ENCODE measurements around the gene NLRP9. TPM values are rescaled to one million over a fixed set of nuclear protein-coding genes. Genes with fewer than 3 reads are reported as not detected.

The NLRP9 gene
- total and polyA plus RNA-seq, 2 of the 8 experiments (the other 6 are each of a cell fraction or from before 2014, with no cell fraction given), result not detected

GRCh38 chr19:55667511-55667910, 70.7 kb downstream of the NLRP9 start:
- Histone ChIP-seq H4K20me1 (replicated peaks in 1 of 2; ENCODE audit: control insufficient read depth in 1 of 2, insufficient read depth in 2 of 2, low read length in 2 of 2) (peaks cover 42 to 58% of the 10 kb centered on the region in 2 experiments), H2BK5ac (ENCODE audit: low read depth, low read length) (no peak overlapping the region), H3K9me3 (ENCODE audit: insufficient read depth in 2 of 2, low read depth in 1 of 2, low read length in 1 of 2) (no peaks in the 10 kb centered on the region), H3K9ac (replicated peaks in 1 of 4; ENCODE audit: extremely low read depth in 1 of 4, low read depth in 3 of 4, low read length in 3 of 4) (peak overlapping the region in 2 of 4 experiments; percentile 13 to 36; a peak in 1 of 7 replicates), H3K79me1 (ENCODE audit: low read depth, low read length) (peaks cover 15% of the 10 kb centered on the region), H2AFZ (ENCODE audit: low read length) (no peak overlapping the region), H3K4me3 (ENCODE audit: extremely low read depth in 1 of 4, insufficient read depth in 2 of 4, low read depth in 3 of 4, low read length in 4 of 4) (no peak overlapping the region), H2BK120ac (replicated peaks; ENCODE audit: low read depth, low read length) (no peak overlapping the region), H4K8ac (ENCODE audit: extremely low read depth, insufficient read depth, low read length) (no peak overlapping the region), H3K27ac (ENCODE audit: low read depth, low read length) (no peak overlapping the region), H3K4me1 (replicated peaks in 1 of 4; ENCODE audit: control insufficient read depth in 3 of 4, insufficient read depth in 4 of 4, low read length in 3 of 4) (peaks cover 0 to 5% (median 2%) of the 10 kb centered on the region in 4 experiments; a peak in 5 of 7 replicates), H3K56ac (replicated peaks; ENCODE audit: insufficient read length, low read depth, low read length) (no peak overlapping the region), H3K23ac (ENCODE audit: insufficient read length) (no peak overlapping the region), H4K5ac (ENCODE audit: insufficient read length, low read depth, low read length) (no peak overlapping the region), H3K4me2 (ENCODE audit: insufficient read depth in 1 of 2, low read depth in 2 of 2, low read length in 2 of 2) (no peak overlapping the region), H3K14ac (ENCODE audit: insufficient read length) (no peak overlapping the region), H3K79me2 (ENCODE audit: control insufficient read depth in 1 of 2, insufficient read depth in 2 of 2, low read length in 2 of 2) (peaks cover 7 to 72% of the 10 kb centered on the region in 2 experiments; a peak in 3 of 4 replicates), H3K4ac (replicated peaks; ENCODE audit: insufficient read length, low read depth, low read length) (no peak overlapping the region), H2AK5ac (ENCODE audit: low read depth, low read length) (no peak overlapping the region), H3K23me2 (ENCODE audit: low read depth, low read length) (no peaks in the 10 kb centered on the region), H4K91ac (replicated peaks; ENCODE audit: insufficient read length, low read length) (no peak overlapping the region), H3K18ac (ENCODE audit: extremely low read depth, low read length) (no peak overlapping the region), H2BK12ac (ENCODE audit: low read depth, low read length) (no peak overlapping the region), H3K27me3 (replicated peaks in 1 of 4; ENCODE audit: control insufficient read depth in 3 of 4, extremely low read depth in 1 of 4, insufficient read depth in 3 of 4, low read length in 3 of 4) (no peaks in the 10 kb centered on the region), H2BK20ac (ENCODE audit: low read length) (no peak overlapping the region), H2BK15ac (ENCODE audit: low read length) (no peak overlapping the region), H3K36me3 (ENCODE audit: control insufficient read depth in 2 of 4, insufficient read depth in 4 of 4, low read length in 3 of 4) (peaks cover 52 to 67% (median 60%) of the 10 kb centered on the region in 4 experiments)
- WGBS, 2 experiments (ENCODE audit: extremely low coverage in 1 of 2, insufficient coverage in 1 of 2, insufficient read length in 1 of 2, insufficient replicate concordance in 2 of 2, low coverage in 1 of 2, low lambda C conversion rate in 2 of 2, missing lambda C conversion rate in 1 of 2), result 94% methylated on average over 10 of the region's 12 CpGs; no CpG with 5 or more reads in 1 of the 2 experiments
- FAIRE-seq (no peak), DNase-seq (ENCODE audit: low read depth in 1 of 2, low spot score in 2 of 2) (no peak)
- CTCF ChIA-PET (ENCODE audit: partially characterized antibody), result interaction anchor here (1.1 kb wide), 1 partner anchor 14 kb away, joined by 3 read pairs; no protein-coding TSS in a partner anchor
- POLR2A ChIA-PET (ENCODE audit: partially characterized antibody), result interaction anchor here (1.0 to 7.1 kb wide), 5 partner anchors 9 to 26 kb away, joined by 3 to 75 read pairs (median 3); no protein-coding TSS in a partner anchor
- TF ChIP-seq GABPA (IDR thresholded peaks at IDR 0.05; ENCODE audit: borderline replicate concordance, insufficient read depth, low read length) (no peak), TAF7 (optimal IDR thresholded peaks at IDR 0.05; ENCODE audit: borderline replicate concordance, low read depth, low read length) (no peak), RFX5 (IDR thresholded peaks at IDR 0.05; ENCODE audit: borderline replicate concordance, low read depth, low read length) (no peak), KDM4A (IDR thresholded peaks at IDR 0.05; ENCODE audit: low read depth, low read length, severe bottlenecking) (no peak), MAFK (IDR thresholded peaks at IDR 0.05; ENCODE audit: low read depth, low read length) (no peak), CTBP2 (IDR thresholded peaks at IDR 0.05; ENCODE audit: borderline replicate concordance, insufficient read depth, insufficient read length, low read length) (no peak), EGR1 (IDR thresholded peaks at IDR 0.05; ENCODE audit: borderline replicate concordance, low read depth, low read length) (no peak), CREB1 (IDR thresholded peaks at IDR 0.05) (no peak), KDM1A (IDR thresholded peaks at IDR 0.05; ENCODE audit: borderline replicate concordance, low read length) (no peak), SIX5 (IDR thresholded peaks at IDR 0.05; ENCODE audit: low read depth, low read length) (no peak), KDM5A (IDR thresholded peaks at IDR 0.05; ENCODE audit: low read length) (no peak), SP4 (IDR thresholded peaks at IDR 0.05; ENCODE audit: low read length) (no peak), RBBP5 (IDR thresholded peaks at IDR 0.05; ENCODE audit: borderline replicate concordance, low read depth, low read length) (no peak), TEAD4 (IDR thresholded peaks at IDR 0.05; ENCODE audit: low read depth, low read length) (no peak), SP1 (IDR thresholded peaks at IDR 0.05; ENCODE audit: low read depth, low read length) (no peak)

Measured in H1 (cell line).